Activated CD4-positive, alpha-beta T cell treated with anti-CD3 and anti-CD28 coated beads for 36 hours (primary cell): ENCODE data around the gene CD200R1. TPM values are rescaled to one million over a fixed set of nuclear protein-coding genes. Genes with fewer than 3 reads are reported as not detected.

Source experiments
- ATAC-seq: fragments of 200-7000 bp; cut with Tn5 transposase; one replicate; pipeline ENCODE4 v1.10.0; 2021; ENCODE audit warnings: mild to moderate bottlenecking, moderate library complexity
- CTCF ChIA-PET: fragments of 350-600 bp; sonication (Branson Sonifier 250); formaldehyde crosslinking; loops from one replicate; lab custom pipeline; 2021; ENCODE audit warnings: antibody characterized with exemption; lab: Charles Lee
- POLR2A ChIA-PET: fragments of 350-600 bp; sonication (Branson Sonifier 250); formaldehyde crosslinking; loops from one replicate; lab custom pipeline; 2021; ENCODE audit warnings: antibody characterized with exemption, inconsistent platforms; lab: Charles Lee
- DNase-seq: peaks from one replicate; pipeline ENCODE4 v3.0.0-alpha.2; 2020
- H3K27ac Mint-ChIP-seq: one replicate; pipeline ENCODE4 v1.8.0; 2021; ENCODE audit warnings: mixed read lengths
- H3K27me3 Mint-ChIP-seq: one replicate; pipeline ENCODE4 v1.8.0; 2021; ENCODE audit warnings: mixed read lengths
- H3K36me3 Mint-ChIP-seq: one replicate; pipeline ENCODE4 v1.8.0; 2021; ENCODE audit warnings: low read depth, mixed read lengths
- H3K4me1 Mint-ChIP-seq: one replicate; pipeline ENCODE4 v1.8.0; 2021; ENCODE audit warnings: mixed read lengths
- H3K4me3 Mint-ChIP-seq: one replicate; pipeline ENCODE4 v1.8.0; 2021; ENCODE audit warnings: mild to moderate bottlenecking, moderate library complexity, mixed read lengths
- H3K9me3 Mint-ChIP-seq: one replicate; pipeline ENCODE4 v1.8.0; 2021; ENCODE audit warnings: low read depth, mixed read lengths
- intact Hi-C, 2 experiments: fragments of 100-400 bp; cut with DNase I in 1 of 2; cut with micrococcal nuclease in 1 of 2; formaldehyde crosslinking; loops; one replicate each; pipeline versions ENCODE4 v1.14.2 to v1.15.1; 2022 to 2024; cut with DNase I, micrococcal nuclease
- total RNA-seq, 2 experiments: library from RNA; stranded (reverse); gene quantifications; one replicate each; pipeline ENCODE4 v1.2.3, GENCODE V29; 2021

CD200R1 gene
- total RNA-seq, 2 experiments from 2014 or later: 1.4 to 1.5 TPM

DNA sequence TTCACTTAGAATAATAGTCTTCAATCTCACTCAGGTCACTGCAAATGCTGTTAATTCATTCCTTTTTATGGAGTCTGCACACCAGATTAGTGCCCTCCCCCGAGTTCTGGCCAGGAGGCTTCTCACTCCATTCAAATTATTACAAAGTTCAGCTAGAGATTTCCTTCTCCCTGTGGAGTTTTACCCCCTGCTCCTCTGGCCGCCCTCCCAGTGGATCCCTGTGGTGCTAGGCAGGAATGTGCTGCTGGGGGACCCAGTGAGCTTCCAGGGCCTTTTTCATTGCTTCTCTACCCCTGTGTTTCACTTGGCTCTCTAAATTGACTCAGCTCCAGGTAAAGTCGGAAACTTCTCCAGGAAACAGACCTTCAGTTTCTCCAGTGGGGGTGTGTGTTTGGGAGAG lies 85.5 kb downstream of the CD200R1 start:
- Mint-ChIP-seq H3K27ac (no peak overlapping the region), H3K36me3 (no peaks in the 10 kb centered on the region), H3K4me3 (no peak overlapping the region), H3K4me1 (no peaks in the 10 kb centered on the region), H3K9me3 (no peaks in the 10 kb centered on the region), H3K27me3 (no peaks in the 10 kb centered on the region)
- DNase-seq (no peak), ATAC-seq (no peak)
- CTCF ChIA-PET: no interaction called here
- POLR2A ChIA-PET: no interaction called here
- intact Hi-C loops: no loop called here

DNA sequence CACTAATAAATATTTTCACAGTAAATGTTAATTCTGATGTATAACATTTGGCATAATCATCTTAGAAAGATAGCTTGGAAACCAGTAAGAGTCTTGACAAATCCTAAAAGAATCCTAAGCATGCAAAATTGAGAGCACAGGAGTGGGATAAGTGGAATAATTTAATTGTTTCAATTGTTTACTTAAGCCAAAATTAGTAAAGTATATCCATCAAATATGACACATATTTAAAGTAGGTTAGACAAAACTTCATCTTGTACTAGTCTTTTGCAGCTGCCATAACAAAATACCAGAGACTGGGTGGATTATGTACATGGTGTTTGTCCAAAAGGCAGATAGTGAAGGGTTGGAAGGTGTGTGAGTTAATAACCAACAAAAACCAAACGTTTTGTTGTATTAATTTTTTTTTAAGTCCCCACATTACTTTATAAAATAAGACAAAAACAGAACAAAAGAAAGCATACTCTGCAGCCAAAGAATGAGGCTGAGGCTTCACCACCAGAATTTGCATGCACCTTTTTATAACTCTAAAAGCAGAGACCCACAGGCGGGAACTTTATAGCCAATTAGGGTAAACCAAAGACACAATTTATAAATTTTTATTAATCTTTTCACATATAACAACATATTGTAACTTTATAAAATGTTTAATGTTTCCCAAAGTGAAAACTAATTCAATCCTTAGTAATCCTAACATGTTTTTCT lies 86.4 kb downstream of the CD200R1 start:
- POLR2A ChIA-PET: no interaction called here
- H3K27me3 Mint-ChIP-seq: no peaks in the 10 kb centered on the region
- ATAC-seq (no peak), DNase-seq (no peak)
- CTCF ChIA-PET: no interaction called here
- H3K36me3 Mint-ChIP-seq: no peaks in the 10 kb centered on the region
- H3K9me3 Mint-ChIP-seq: no peaks in the 10 kb centered on the region
- intact Hi-C loops: no loop called here
- no peak overlapping the region for H3K27ac Mint-ChIP-seq
- H3K4me1 Mint-ChIP-seq: no peaks in the 10 kb centered on the region
- no peak overlapping the region for H3K4me3 Mint-ChIP-seq

DNA sequence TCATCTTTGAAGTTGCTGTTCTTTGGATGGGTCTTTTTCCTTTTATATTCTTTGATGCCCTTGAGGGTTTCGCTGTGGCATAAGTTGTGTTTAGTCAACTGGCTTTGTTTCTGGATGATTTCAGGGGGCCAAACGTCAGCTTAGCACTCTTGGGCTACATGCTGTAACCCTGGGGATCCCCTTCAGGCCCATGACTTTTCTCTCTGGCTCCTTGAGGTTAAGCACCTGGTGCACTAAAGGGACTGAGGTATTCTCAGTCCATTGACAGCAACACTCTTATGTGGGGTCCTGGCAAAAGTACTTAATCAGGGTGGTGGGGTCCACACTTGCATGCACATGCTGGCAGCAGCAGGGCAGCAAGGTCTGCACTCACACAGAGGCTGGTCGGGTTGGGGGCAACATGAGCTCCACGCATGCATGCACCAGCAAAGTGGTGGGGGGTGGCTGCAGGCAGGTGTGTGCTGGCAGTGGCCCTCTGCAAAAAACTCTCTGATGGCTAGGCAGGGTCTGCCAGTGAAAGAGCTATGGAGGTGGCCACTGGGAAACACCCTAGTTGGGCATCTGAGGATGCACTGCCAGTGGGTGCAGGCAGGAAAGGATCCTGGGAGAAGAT lies 90.1 kb downstream of the CD200R1 start:
- H3K27ac Mint-ChIP-seq: no peak overlapping the region
- no peaks in the 10 kb centered on the region for H3K36me3 Mint-ChIP-seq
- H3K4me1 Mint-ChIP-seq: no peaks in the 10 kb centered on the region
- ATAC-seq: no peak
- intact Hi-C loops: no loop called here
- ChIA-PET CTCF (no interaction called here), POLR2A (no interaction called here)
- peaks cover 3% of the 10 kb centered on the region for H3K9me3 Mint-ChIP-seq
- no peaks in the 10 kb centered on the region for H3K27me3 Mint-ChIP-seq
- H3K4me3 Mint-ChIP-seq: no peak overlapping the region
- DNase-seq: no peak

DNA sequence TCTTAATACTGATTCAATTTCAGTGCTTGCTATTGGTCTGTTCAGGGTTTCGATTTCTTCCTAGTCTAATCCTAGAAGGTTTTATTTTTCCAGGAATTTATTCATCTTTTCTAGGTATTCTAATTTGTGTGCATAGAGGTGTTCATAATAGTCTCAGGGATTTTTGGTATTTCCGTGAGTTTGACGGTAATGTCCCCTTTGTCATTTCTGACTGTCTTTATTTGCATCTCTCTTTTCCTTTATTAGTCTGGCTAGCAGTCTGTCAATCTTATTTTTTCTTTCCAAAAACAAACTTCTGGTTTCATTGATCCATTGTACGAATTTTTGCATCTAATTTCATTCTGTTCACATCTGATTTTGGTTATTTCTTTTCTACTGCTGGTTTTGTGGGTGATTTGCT lies 93.0 kb downstream of the CD200R1 start:
- Mint-ChIP-seq H3K9me3 (peaks cover 4% of the 10 kb centered on the region), H3K27ac (no peak overlapping the region), H3K27me3 (no peaks in the 10 kb centered on the region), H3K36me3 (no peaks in the 10 kb centered on the region), H3K4me1 (no peaks in the 10 kb centered on the region), H3K4me3 (no peak overlapping the region)
- intact Hi-C loops: no loop called here
- no peak for ATAC-seq
- ChIA-PET POLR2A (no interaction called here), CTCF (interaction anchor here (1.3 kb wide), 1 partner anchor 56 kb away, joined by 3 read pairs; no protein-coding TSS in a partner anchor)
- no peak for DNase-seq

DNA sequence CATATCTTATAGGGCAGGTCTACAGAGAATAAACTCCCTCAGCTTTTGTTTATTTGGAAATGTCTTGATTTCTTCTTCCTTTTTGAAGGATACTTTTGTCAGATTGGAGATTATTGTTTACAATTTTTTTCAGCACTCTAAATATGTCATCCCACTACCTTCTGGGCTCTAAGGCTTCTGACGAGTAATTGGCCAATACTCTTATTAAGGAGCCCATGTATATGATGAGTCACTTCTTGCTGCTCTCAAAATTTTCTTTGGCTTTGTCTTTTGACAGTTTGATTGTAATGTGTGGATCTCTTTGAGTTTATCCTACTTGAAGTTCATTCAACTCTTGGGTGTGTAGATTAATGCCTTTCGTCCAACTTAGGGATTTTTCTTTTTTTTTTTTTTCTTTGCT lies 99.3 kb downstream of the CD200R1 start:
- DNase-seq: no peak
- no peak overlapping the region for H3K4me3 Mint-ChIP-seq
- H3K27me3 Mint-ChIP-seq: no peaks in the 10 kb centered on the region
- intact Hi-C loops: no loop called here
- no peaks in the 10 kb centered on the region for H3K4me1 Mint-ChIP-seq
- ChIA-PET POLR2A (no interaction called here), CTCF (interaction anchor here (0.6 to 0.7 kb wide), 2 partner anchors 107 to 359 kb away, joined by 3 read pairs; no protein-coding TSS in a partner anchor)
- no peak overlapping the region for H3K27ac Mint-ChIP-seq
- ATAC-seq: no peak
- no peaks in the 10 kb centered on the region for H3K36me3 Mint-ChIP-seq
- peaks cover 13% of the 10 kb centered on the region for H3K9me3 Mint-ChIP-seq

DNA sequence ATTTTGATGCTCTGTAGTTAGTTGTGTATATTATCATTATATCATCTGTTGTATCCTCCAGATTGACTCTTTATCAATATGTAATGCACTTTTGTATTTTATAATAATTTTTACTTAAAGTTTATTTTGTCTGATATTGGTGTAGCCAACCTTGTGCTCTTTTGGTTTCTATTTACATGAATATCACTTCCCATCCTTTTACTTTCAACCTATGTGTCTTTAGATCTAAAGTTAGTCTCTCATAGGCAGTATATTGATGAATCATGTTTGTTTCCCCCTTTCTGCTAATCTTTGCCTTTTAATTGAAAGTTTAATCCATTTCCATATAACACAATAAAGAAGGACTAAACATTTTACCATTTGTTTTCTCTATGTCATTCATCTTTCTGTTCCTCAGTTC lies 100.2 kb downstream of the CD200R1 start:
- no peak for ATAC-seq
- Mint-ChIP-seq H3K4me1 (no peaks in the 10 kb centered on the region), H3K9me3 (peaks cover 18% of the 10 kb centered on the region), H3K27me3 (no peaks in the 10 kb centered on the region), H3K4me3 (no peak overlapping the region), H3K36me3 (peaks cover 3% of the 10 kb centered on the region), H3K27ac (no peak overlapping the region)
- DNase-seq: no peak
- ChIA-PET CTCF (interaction anchor here (0.6 to 0.7 kb wide), 2 partner anchors 107 to 358 kb away, joined by 3 read pairs; no protein-coding TSS in a partner anchor), POLR2A (no interaction called here)
- intact Hi-C loops: no loop called here

DNA sequence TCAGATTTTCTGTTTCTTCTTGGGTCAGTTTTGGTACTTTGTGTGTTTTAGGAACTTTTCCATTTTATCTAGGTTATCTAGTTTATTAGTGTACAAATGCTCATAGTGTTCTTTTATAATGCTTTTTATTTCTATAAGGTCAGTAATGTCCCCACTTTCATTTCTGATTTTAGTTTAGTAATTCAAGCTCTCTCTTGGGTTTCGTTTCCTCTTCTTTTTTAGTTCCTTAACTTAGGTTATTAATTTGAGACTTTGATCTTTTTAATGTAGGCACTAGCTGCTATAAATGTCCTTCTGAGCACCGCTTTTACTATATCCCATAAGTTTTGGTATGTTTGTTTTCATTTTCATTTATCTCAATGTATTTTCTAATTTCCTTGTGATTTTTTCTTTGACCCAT lies 101.3 kb downstream of the CD200R1 start:
- Mint-ChIP-seq H3K4me3 (no peak overlapping the region), H3K27ac (no peak overlapping the region), H3K9me3 (peaks cover 20% of the 10 kb centered on the region), H3K36me3 (peaks cover 5% of the 10 kb centered on the region), H3K27me3 (no peaks in the 10 kb centered on the region), H3K4me1 (no peaks in the 10 kb centered on the region)
- no peak for ATAC-seq
- ChIA-PET CTCF (interaction anchor here (0.9 kb wide), 1 partner anchor 139 kb away, joined by 4 read pairs; no protein-coding TSS in a partner anchor), POLR2A (no interaction called here)
- DNase-seq: no peak
- intact Hi-C loops: no loop called here

DNA sequence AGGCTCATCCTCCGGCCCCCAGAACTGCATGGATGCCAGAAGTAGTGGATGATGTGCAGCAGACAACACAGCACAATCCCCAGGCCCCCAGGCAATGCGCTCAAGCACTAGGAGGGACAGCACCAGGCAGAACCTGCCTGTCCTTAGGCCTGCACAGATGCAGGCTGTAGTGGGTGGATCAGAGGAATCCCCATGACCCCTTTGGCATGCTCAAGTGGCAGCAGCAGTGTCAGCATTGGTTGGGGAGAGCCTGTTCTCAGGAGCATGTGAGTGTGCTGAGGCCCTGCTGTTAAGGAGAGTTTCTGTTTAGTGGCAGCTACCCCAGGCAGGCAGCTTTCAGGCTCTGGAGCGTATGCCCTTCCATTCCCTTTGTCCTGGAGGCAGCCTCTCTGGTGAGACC lies 103.2 kb downstream of the CD200R1 start:
- no peaks in the 10 kb centered on the region for H3K4me1 Mint-ChIP-seq
- POLR2A ChIA-PET: no interaction called here
- H3K27me3 Mint-ChIP-seq: no peaks in the 10 kb centered on the region
- DNase-seq (no peak), ATAC-seq (no peak)
- H3K9me3 Mint-ChIP-seq: peaks cover 20% of the 10 kb centered on the region
- CTCF ChIA-PET: interaction anchor here (0.7 kb wide), 1 partner anchor 368 kb away, joined by 3 read pairs; no protein-coding TSS in a partner anchor
- no peak overlapping the region for H3K27ac Mint-ChIP-seq
- intact Hi-C loops: no loop called here
- peaks cover 5% of the 10 kb centered on the region for H3K36me3 Mint-ChIP-seq
- H3K4me3 Mint-ChIP-seq: no peak overlapping the region

Other genes with a start within 250 kb of the CD200R1 start
- not detected for gene CD200R1L, start 128.2 kb downstream of the CD200R1 start, total RNA-seq
- gene GTPBP8, start 15.9 kb upstream of the CD200R1 start, total RNA-seq: 10 to 100 TPM; 34.3 to 43.0 TPM
- under 1 TPM; 0.40 to 0.43 TPM for gene BOC, start 236.5 kb upstream of the CD200R1 start, total RNA-seq